T follicular helper cell (primary cell): ENCODE data around the gene TNFRSF12A.

Experiments used
- DNase-seq: peaks from one replicate; pipeline ENCODE4 v3.0.0-alpha.2; 2020; ENCODE audit warnings: low read depth

Gene TNFRSF12A

GRCh38 chr16:2986623-2987188 lies 33.5 kb upstream of the TNFRSF12A start:
- DNase-seq: no peak

- DNase-seq: no peak
These were observed 32.9 kb upstream of the TNFRSF12A start for GRCh38 chr16:2987286-2987685.

GRCh38 chr16:2987833-2988232 lies 32.3 kb upstream of the TNFRSF12A start:
- DNase-seq: no peak

GRCh38 chr16:2988590-2989099 lies 31.5 kb upstream of the TNFRSF12A start:
- no peak for DNase-seq

- DNase-seq: no peak
These were observed 29.3 kb upstream of the TNFRSF12A start for GRCh38 chr16:2990891-2991290.

GRCh38 chr16:2991566-2992261 lies 28.5 kb upstream of the TNFRSF12A start:
- no peak for DNase-seq

- DNase-seq: no peak
These were observed 27.6 kb upstream of the TNFRSF12A start for GRCh38 chr16:2992383-2993081.

- no peak for DNase-seq
These were observed 23.9 kb upstream of the TNFRSF12A start for GRCh38 chr16:2996298-2996697.

- no peak for DNase-seq
These were observed 20.2 kb upstream of the TNFRSF12A start for GRCh38 chr16:2999929-3000328.

- DNase-seq: no peak
These were observed 19.6 kb upstream of the TNFRSF12A start for GRCh38 chr16:3000540-3000939.

- DNase-seq: no peak
These were observed 18.9 kb upstream of the TNFRSF12A start for GRCh38 chr16:3001316-3001715.

- DNase-seq: peak; percentile 94
These were observed 16.4 kb upstream of the TNFRSF12A start for GRCh38 chr16:3003582-3004270.

- no peak for DNase-seq
These were observed 15.8 kb upstream of the TNFRSF12A start for GRCh38 chr16:3004319-3004718.

- no peak for DNase-seq
These were observed 15.3 kb upstream of the TNFRSF12A start for GRCh38 chr16:3004781-3005284.

- no peak for DNase-seq
These were observed 12.9 kb upstream of the TNFRSF12A start for GRCh38 chr16:3007059-3007956.

GRCh38 chr16:3007957-3008689 lies 12.0 kb upstream of the TNFRSF12A start:
- no peak for DNase-seq

- DNase-seq: no peak
These were observed 11.5 kb upstream of the TNFRSF12A start for GRCh38 chr16:3008690-3009037.

GRCh38 chr16:3009568-3010390 lies 10.4 kb upstream of the TNFRSF12A start:
- DNase-seq: no peak

GRCh38 chr16:3010510-3010909 lies 9.7 kb upstream of the TNFRSF12A start:
- DNase-seq: no peak

GRCh38 chr16:3012246-3012645 lies 7.9 kb upstream of the TNFRSF12A start:
- no peak for DNase-seq
